ENCODE measurements around the gene MCEMP1.

GRCh38 chr19:7679771-7680605, 3.1 kb downstream of the MCEMP1 start:
- TF ChIP-seq POLR2A (IDR thresholded peaks at IDR 0.05; ENCODE audit: low read length) = no peak
- no peak for TF ChIP-seq EHMT2 (IDR thresholded peaks at IDR 0.05; ENCODE audit: low read depth)
- TF ChIP-seq, protein P1, sequence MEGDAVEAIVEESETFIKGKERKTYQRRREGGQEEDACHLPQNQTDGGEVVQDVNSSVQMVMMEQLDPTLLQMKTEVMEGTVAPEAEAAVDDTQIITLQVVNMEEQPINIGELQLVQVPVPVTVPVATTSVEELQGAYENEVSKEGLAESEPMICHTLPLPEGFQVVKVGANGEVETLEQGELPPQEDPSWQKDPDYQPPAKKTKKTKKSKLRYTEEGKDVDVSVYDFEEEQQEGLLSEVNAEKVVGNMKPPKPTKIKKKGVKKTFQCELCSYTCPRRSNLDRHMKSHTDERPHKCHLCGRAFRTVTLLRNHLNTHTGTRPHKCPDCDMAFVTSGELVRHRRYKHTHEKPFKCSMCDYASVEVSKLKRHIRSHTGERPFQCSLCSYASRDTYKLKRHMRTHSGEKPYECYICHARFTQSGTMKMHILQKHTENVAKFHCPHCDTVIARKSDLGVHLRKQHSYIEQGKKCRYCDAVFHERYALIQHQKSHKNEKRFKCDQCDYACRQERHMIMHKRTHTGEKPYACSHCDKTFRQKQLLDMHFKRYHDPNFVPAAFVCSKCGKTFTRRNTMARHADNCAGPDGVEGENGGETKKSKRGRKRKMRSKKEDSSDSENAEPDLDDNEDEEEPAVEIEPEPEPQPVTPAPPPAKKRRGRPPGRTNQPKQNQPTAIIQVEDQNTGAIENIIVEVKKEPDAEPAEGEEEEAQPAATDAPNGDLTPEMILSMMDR (IDR thresholded peaks at IDR 0.05) = no peak
- TF ChIP-seq SMC3 (IDR thresholded peaks at IDR 0.05) = no peak
- no peak for TF ChIP-seq RNF2 (IDR thresholded peaks at IDR 0.05; ENCODE audit: borderline replicate concordance, low read depth)
- no peak for TF ChIP-seq MAX (IDR thresholded peaks at IDR 0.05)
- no peak for TF ChIP-seq NFE2L2 (conservative IDR thresholded peaks at IDR 0.05; ENCODE audit: low read length)
- TF ChIP-seq CHD4 (IDR thresholded peaks at IDR 0.05; ENCODE audit: borderline replicate concordance) = no peak
- TF ChIP-seq GATA3 (IDR thresholded peaks at IDR 0.05; ENCODE audit: borderline replicate concordance) = no peak
- no peak for TF ChIP-seq MAZ (IDR thresholded peaks at IDR 0.05; ENCODE audit: borderline replicate concordance, low read depth, low read length)
